Astrocyte (in vitro differentiated cells and primary cell): ENCODE data around the gene IQCE. TPM values are rescaled to one million over a fixed set of nuclear protein-coding genes. Genes with fewer than 3 reads are reported as not detected.

ENCODE experiments used
- DNase-seq: peaks from one replicate; pipeline ENCODE4 v3.0.0-alpha.2; 2010; ENCODE audit warnings: low read depth
- FAIRE-seq: peaks from 2 replicates; lab custom pipeline; 2011; peaks lifted over from hg19 to GRCh38; lab: Jason Lieb, UNC
- H2AFZ ChIP-seq: 2 replicates; pipeline ENCODE4 v1.6.0; 2012; ENCODE audit warnings: low read depth, low read length, inconsistent platforms
- H3K27ac ChIP-seq: 2 replicates; pipeline ENCODE4 v1.5.1; 2011; ENCODE audit warnings: low read depth, low read length, inconsistent platforms
- H3K27me3 ChIP-seq: 2 replicates; pipeline ENCODE4 v1.6.0; 2011; ENCODE audit warnings: low read length, inconsistent platforms; ENCODE audit not compliant: insufficient read depth
- H3K36me3 ChIP-seq: 2 replicates; pipeline ENCODE4 v1.5.1; 2011; ENCODE audit warnings: low read length, inconsistent platforms; ENCODE audit not compliant: insufficient read depth
- H3K4me1 ChIP-seq: 2 replicates; pipeline ENCODE4 v1.5.1; 2011; ENCODE audit warnings: low read length, inconsistent platforms; ENCODE audit not compliant: insufficient read depth
- H3K4me2 ChIP-seq: 2 replicates; pipeline ENCODE4 v1.6.0; 2012; ENCODE audit warnings: low read length, inconsistent platforms
- H3K4me3 ChIP-seq: 2 replicates; pipeline ENCODE4 v1.5.1; 2011; ENCODE audit warnings: low read depth, mild to moderate bottlenecking, low read length, inconsistent platforms; ENCODE audit not compliant: insufficient read depth
- H3K79me2 ChIP-seq: 2 replicates; pipeline ENCODE4 v1.6.0; 2012; ENCODE audit warnings: mild to moderate bottlenecking, low read length, inconsistent platforms; ENCODE audit not compliant: insufficient read depth
- H3K9ac ChIP-seq: 2 replicates; pipeline ENCODE4 v1.6.0; 2012; ENCODE audit warnings: mild to moderate bottlenecking, low read length, inconsistent platforms
- H3K9me3 ChIP-seq: 2 replicates; pipeline ENCODE4 v1.5.1; 2012; ENCODE audit warnings: low read depth, mild to moderate bottlenecking, low read length, inconsistent platforms; ENCODE audit not compliant: insufficient read depth
- H4K20me1 ChIP-seq: 2 replicates; pipeline ENCODE4 v1.6.0; 2012; ENCODE audit warnings: low read length, inconsistent platforms; ENCODE audit not compliant: insufficient read depth
- H3K27ac Mint-ChIP-seq: one replicate; pipeline ENCODE4 v1.8.0; 2021; ENCODE audit warnings: mild to moderate bottlenecking, mixed read lengths; ENCODE audit not compliant: unreplicated experiment
- H3K27me3 Mint-ChIP-seq: one replicate; pipeline ENCODE4 v1.8.0; 2021; ENCODE audit warnings: low read depth, mixed read lengths; ENCODE audit not compliant: unreplicated experiment
- H3K36me3 Mint-ChIP-seq: one replicate; pipeline ENCODE4 v1.8.0; 2021; ENCODE audit warnings: low read depth, mixed read lengths; ENCODE audit not compliant: unreplicated experiment
- H3K4me1 Mint-ChIP-seq: one replicate; pipeline ENCODE4 v1.8.0; 2021; ENCODE audit warnings: low read depth, mixed read lengths; ENCODE audit not compliant: unreplicated experiment
- H3K4me3 Mint-ChIP-seq: one replicate; pipeline ENCODE4 v1.8.0; 2021; ENCODE audit warnings: mild to moderate bottlenecking, moderate library complexity, mixed read lengths; ENCODE audit not compliant: unreplicated experiment
- H3K9me3 Mint-ChIP-seq: one replicate; pipeline ENCODE4 v1.8.0; 2021; ENCODE audit warnings: mild to moderate bottlenecking, mixed read lengths; ENCODE audit not compliant: unreplicated experiment
- CTCF ChIP-seq: IDR thresholded peaks from 2 replicates; pipeline ENCODE4 v1.5.1; 2011; ENCODE audit warnings: low read depth, mild to moderate bottlenecking, inconsistent platforms, low read length, moderate library complexity; ENCODE audit not compliant: insufficient read depth
- EZH2 ChIP-seq: IDR thresholded peaks from 2 replicates; pipeline ENCODE4 v1.6.1; 2012; ENCODE audit warnings: mild to moderate bottlenecking, low read length, inconsistent platforms; ENCODE audit not compliant: insufficient read depth
- total RNA-seq: library from RNA; stranded (reverse); gene quantifications from 2 replicates; pipeline ENCODE4 v1.2.1, GENCODE V29; 2021

IQCE gene
- total RNA-seq, 1 donor from 2014 or later, result 13.1 TPM

- FAIRE-seq, result no peak
Observed at GRCh38 chr7:2546776-2547586, 11.8 kb upstream of the IQCE start.

GRCh38 chr7:2551418-2551817 lies 7.4 kb upstream of the IQCE start:
- no peak overlapping the region for H3K9ac ChIP-seq
- peaks cover 8% of the 10 kb centered on the region for H3K4me1 ChIP-seq
- H3K4me3 ChIP-seq, result no peak overlapping the region
- H3K79me2 ChIP-seq, result peaks cover 11% of the 10 kb centered on the region
- no peaks in the 10 kb centered on the region for H3K27me3 ChIP-seq
- no peak overlapping the region for H3K27ac ChIP-seq
- H3K36me3 Mint-ChIP-seq, result peaks cover 4% of the 10 kb centered on the region
- no peak overlapping the region for H3K27ac Mint-ChIP-seq
- no peak overlapping the region for H2AFZ ChIP-seq
- FAIRE-seq, result no peak
- H3K27me3 Mint-ChIP-seq, result no peaks in the 10 kb centered on the region
- no peaks in the 10 kb centered on the region for H3K9me3 Mint-ChIP-seq
- H3K4me3 Mint-ChIP-seq, result no peak overlapping the region
- no peak for DNase-seq
- no peak overlapping the region for H3K4me2 ChIP-seq
- no peaks in the 10 kb centered on the region for H3K36me3 ChIP-seq
- H3K9me3 ChIP-seq, result no peaks in the 10 kb centered on the region
- no peak for TF ChIP-seq EZH2
- TF ChIP-seq CTCF, result no peak
- peaks cover 20% of the 10 kb centered on the region for H4K20me1 ChIP-seq
- H3K4me1 Mint-ChIP-seq, result peaks cover 1% of the 10 kb centered on the region

More at GRCh38 chr7:2546776-2547586, 11.8 kb upstream of the IQCE start:
- H3K79me2 ChIP-seq, result no peaks in the 10 kb centered on the region
- Mint-ChIP-seq H3K27ac (no peak overlapping the region), H3K36me3 (peaks cover 10% of the 10 kb centered on the region), H3K9me3 (no peaks in the 10 kb centered on the region), H3K4me1 (no peaks in the 10 kb centered on the region), H3K27me3 (no peaks in the 10 kb centered on the region), H3K4me3 (no peak overlapping the region)
- no peaks in the 10 kb centered on the region for H3K9me3 ChIP-seq
- no peaks in the 10 kb centered on the region for H3K27me3 ChIP-seq
- TF ChIP-seq EZH2, result no peak
- TF ChIP-seq CTCF, result no peak
- no peak for DNase-seq
- H3K27ac ChIP-seq, result no peak overlapping the region
- no peaks in the 10 kb centered on the region for H3K4me1 ChIP-seq
- H2AFZ ChIP-seq, result no peak overlapping the region
- no peaks in the 10 kb centered on the region for H3K36me3 ChIP-seq
- no peak overlapping the region for H3K4me3 ChIP-seq
- H4K20me1 ChIP-seq, result peaks cover 5% of the 10 kb centered on the region
- no peak overlapping the region for H3K9ac ChIP-seq
- no peak overlapping the region for H3K4me2 ChIP-seq

- no peak overlapping the region for H3K27ac Mint-ChIP-seq
- Histone ChIP-seq H2AFZ (no peak overlapping the region), H3K9me3 (no peaks in the 10 kb centered on the region), H3K9ac (no peak overlapping the region), H3K4me1 (peaks cover 8% of the 10 kb centered on the region), H3K4me2 (no peak overlapping the region), H3K36me3 (no peaks in the 10 kb centered on the region), H3K79me2 (peaks cover 11% of the 10 kb centered on the region), H4K20me1 (peaks cover 20% of the 10 kb centered on the region), H3K27ac (no peak overlapping the region), H3K4me3 (no peak overlapping the region), H3K27me3 (no peaks in the 10 kb centered on the region)
- FAIRE-seq (no peak), DNase-seq (no peak)
- H3K9me3 Mint-ChIP-seq, result no peaks in the 10 kb centered on the region
- H3K4me3 Mint-ChIP-seq, result peak overlapping the region; percentile 36
- H3K27me3 Mint-ChIP-seq, result no peaks in the 10 kb centered on the region
- H3K36me3 Mint-ChIP-seq, result peaks cover 2% of the 10 kb centered on the region
- H3K4me1 Mint-ChIP-seq, result peaks cover 1% of the 10 kb centered on the region
- TF ChIP-seq EZH2 (no peak), CTCF (no peak)
Observed at GRCh38 chr7:2553108-2553507, 5.7 kb upstream of the IQCE start.
